Peyer's patch (tissue), 4 donors: ENCODE results near the gene HNRNPLL. TPM values are rescaled to one million over a fixed set of nuclear protein-coding genes. Genes with fewer than 3 reads are reported as not detected.
A peak's percentile ranks its signal among the peaks of the same experiment; 100 is the strongest.

ENCODE experiments used
- DNase-seq, 3 donors: peaks; one replicate each; pipeline ENCODE4 v3.0.0-alpha.2; 2017 to 2019
- H3K27ac ChIP-seq, 4 donors: fragments of 200-600 bp; sonication (generic); one replicate each; pipeline ENCODE4 v1.5.1; 2016 to 2019
- H3K27me3 ChIP-seq, 2 donors: fragments of 200-600 bp; sonication (generic); one replicate each; pipeline ENCODE4 v1.5.1; 2019
- H3K36me3 ChIP-seq, 3 donors: fragments of 200-600 bp; sonication (generic); one replicate each; pipeline ENCODE4 v1.5.1; 2016 to 2019
- H3K4me1 ChIP-seq, 4 donors: fragments of 200-600 bp; sonication (generic); one replicate each; pipeline ENCODE4 v1.5.1; 2016 to 2019
- H3K4me3 ChIP-seq, 4 donors: fragments of 200-600 bp; sonication (generic); 1 replicate in 3 of 4; 2 replicates in 1 of 4; pipeline ENCODE4 v1.5.1; 2016 to 2019; ENCODE audit warnings: mild to moderate bottlenecking in 1 of 4
- H3K9me3 ChIP-seq, 4 donors: fragments of 200-600 bp; sonication (generic); one replicate each; pipeline ENCODE4 v1.5.1; 2016 to 2019; ENCODE audit warnings: mild to moderate bottlenecking in 1 of 4
- POLR2A ChIP-seq, 2 donors: fragments of 450-650 bp; IDR thresholded peaks; one replicate each; pipeline ENCODE4 v1.5.1; 2017; ENCODE audit warnings: antibody characterized with exemption in 2 of 2, mild to moderate bottlenecking in 2 of 2, moderate library complexity in 2 of 2
- total RNA-seq, 4 donors: library from RNA; depleted of rRNA; stranded (reverse); fragments of >200 nt; gene quantifications; one replicate each; pipeline ENCODE4 v1.1.0, GENCODE V29; 2016
- TF ChIP-seq, protein P1 (sequence below), 6 experiments: fragments of 450-650 bp in 4 of 6; fragments of 200-600 bp in 2 of 6; sonication (generic) in 1 of 6; IDR thresholded peaks; one replicate each; pipeline ENCODE4 v1.5.1; 2017 to 2019; ENCODE audit warnings: antibody characterized with exemption in 6 of 6, mild to moderate bottlenecking in 3 of 6, moderate library complexity in 1 of 6

Gene HNRNPLL
- total RNA-seq, 4 donors from 2014 or later: 33.3 to 70.1 (median 48.0) TPM

DNA sequence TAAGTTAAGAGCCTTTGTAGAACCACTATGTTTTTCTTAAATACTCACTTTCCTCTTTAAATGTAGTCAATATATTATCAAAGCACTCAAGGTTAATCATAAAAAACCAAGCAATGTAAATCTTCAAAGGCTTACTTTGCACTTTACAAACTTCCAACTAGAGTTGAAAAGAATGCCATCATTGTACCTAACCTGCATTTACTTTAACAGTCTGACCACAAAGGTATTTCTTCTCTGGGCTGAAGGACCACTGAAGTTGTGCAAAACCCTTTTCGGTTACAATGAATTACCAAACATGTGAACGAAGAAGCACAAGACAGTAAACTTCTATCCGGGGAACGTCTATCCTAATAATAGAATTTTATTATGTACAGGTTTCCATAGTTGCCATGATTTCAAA is 3.0 kb downstream of the HNRNPLL start:
- TF ChIP-seq POLR2A (IDR thresholded peaks at IDR 0.05): no peak
- TF ChIP-seq, protein P1, sequence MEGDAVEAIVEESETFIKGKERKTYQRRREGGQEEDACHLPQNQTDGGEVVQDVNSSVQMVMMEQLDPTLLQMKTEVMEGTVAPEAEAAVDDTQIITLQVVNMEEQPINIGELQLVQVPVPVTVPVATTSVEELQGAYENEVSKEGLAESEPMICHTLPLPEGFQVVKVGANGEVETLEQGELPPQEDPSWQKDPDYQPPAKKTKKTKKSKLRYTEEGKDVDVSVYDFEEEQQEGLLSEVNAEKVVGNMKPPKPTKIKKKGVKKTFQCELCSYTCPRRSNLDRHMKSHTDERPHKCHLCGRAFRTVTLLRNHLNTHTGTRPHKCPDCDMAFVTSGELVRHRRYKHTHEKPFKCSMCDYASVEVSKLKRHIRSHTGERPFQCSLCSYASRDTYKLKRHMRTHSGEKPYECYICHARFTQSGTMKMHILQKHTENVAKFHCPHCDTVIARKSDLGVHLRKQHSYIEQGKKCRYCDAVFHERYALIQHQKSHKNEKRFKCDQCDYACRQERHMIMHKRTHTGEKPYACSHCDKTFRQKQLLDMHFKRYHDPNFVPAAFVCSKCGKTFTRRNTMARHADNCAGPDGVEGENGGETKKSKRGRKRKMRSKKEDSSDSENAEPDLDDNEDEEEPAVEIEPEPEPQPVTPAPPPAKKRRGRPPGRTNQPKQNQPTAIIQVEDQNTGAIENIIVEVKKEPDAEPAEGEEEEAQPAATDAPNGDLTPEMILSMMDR (IDR thresholded peaks at IDR 0.05): no peak
- DNase-seq: no peak
- H3K4me3 ChIP-seq: peak overlapping the region in 2 of 4 donors; percentile 92 to 96
- peaks cover 0 to 17% (median 6%) of the 10 kb centered on the region in 4 donors for H3K4me1 ChIP-seq
- H3K27me3 ChIP-seq: no peaks in the 10 kb centered on the region
- H3K27ac ChIP-seq: peak overlapping the region in 3 of 4 donors; percentile 19 to 99 (median 89)
- no peaks in the 10 kb centered on the region for H3K9me3 ChIP-seq
- H3K36me3 ChIP-seq: no peaks in the 10 kb centered on the region

DNA sequence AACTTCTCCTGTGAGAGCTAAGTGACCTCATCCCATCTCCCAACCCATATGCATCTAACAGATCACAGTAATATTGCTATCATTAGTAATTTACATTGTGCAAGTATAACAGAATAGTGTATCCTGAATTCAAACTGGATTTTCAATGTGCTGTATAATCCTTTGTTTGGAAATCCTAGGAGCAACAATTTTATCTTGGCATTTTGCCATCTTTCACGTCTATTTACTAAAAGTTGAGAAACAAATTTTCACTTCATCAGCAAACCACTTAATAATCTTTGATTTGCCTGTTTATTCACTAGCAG is 3.8 kb downstream of the HNRNPLL start:
- Histone ChIP-seq H3K27me3 (no peaks in the 10 kb centered on the region), H3K4me1 (peaks cover 0 to 17% (median 6%) of the 10 kb centered on the region in 4 donors), H3K36me3 (no peaks in the 10 kb centered on the region), H3K4me3 (no peak overlapping the region), H3K9me3 (no peaks in the 10 kb centered on the region), H3K27ac (peak overlapping the region; percentile 15 to 99 (median 21))
- TF ChIP-seq POLR2A (IDR thresholded peaks at IDR 0.05): no peak
- TF ChIP-seq, protein P1 (IDR thresholded peaks at IDR 0.05): no peak
- DNase-seq: no peak

DNA sequence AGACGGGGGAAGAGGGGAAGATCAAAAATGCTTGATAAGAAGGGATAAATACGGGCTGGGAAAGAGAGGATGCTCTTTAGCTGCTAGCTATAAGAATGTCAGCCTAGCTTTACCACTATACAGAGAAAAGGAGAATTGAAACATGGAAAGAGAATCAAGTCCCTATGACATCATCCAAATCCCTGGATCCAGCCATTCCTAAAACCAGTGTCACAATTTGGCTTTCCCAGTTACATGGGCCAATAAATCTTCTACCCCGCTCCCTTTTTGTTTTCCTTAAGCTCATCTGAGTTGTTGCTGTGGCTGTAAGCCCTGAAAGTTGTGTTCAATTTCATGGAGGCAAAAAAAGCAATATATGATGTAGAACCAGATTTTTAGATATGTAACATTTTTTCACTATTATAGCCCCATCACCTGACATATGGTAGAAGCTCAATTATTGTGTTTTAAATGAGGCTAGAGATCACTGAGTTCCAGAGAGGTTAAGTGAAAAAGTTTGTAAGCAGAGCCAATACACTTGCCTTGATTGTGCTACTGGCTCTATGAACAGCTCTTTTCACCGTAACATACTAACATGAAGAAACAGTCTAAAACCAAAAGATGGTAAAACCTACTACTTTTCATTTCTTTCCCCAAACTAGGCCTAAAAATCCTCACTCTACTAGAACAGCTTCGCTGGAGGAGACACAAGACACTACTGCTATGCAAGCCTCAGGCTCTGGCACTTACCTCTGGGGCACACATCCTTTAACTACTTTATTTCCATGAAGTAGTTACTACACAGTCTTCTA is 4.3 kb downstream of the HNRNPLL start:
- Histone ChIP-seq H3K4me3 (no peak overlapping the region), H3K27ac (peak overlapping the region; percentile 1 to 99 (median 19)), H3K4me1 (peaks cover 0 to 17% (median 5%) of the 10 kb centered on the region in 4 donors), H3K9me3 (no peaks in the 10 kb centered on the region), H3K27me3 (no peaks in the 10 kb centered on the region), H3K36me3 (no peaks in the 10 kb centered on the region)
- TF ChIP-seq, protein P1 (IDR thresholded peaks at IDR 0.05): no peak
- TF ChIP-seq POLR2A (IDR thresholded peaks at IDR 0.05): no peak
- no peak for DNase-seq

DNA sequence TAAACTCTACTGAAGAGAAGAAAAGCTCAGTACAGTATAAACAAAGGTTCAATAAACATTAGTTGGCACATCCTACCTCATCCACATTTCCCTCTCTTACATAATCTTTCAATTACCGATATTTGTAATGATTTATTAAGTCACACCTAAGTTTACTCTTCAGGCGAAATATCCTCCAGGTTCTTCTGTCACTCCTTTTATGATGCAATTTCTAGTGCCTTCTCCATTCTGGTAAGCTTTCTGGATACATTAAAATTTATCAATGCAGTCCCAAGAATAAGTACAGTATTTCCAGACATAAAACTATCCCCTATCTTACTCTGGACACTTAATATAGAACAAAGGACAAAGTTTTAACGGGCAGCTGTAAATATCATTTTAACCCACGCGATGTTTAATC is 5.6 kb downstream of the HNRNPLL start:
- no peaks in the 10 kb centered on the region for H3K36me3 ChIP-seq
- no peak overlapping the region for H3K4me3 ChIP-seq
- no peaks in the 10 kb centered on the region for H3K27me3 ChIP-seq
- peak overlapping the region in 2 of 4 donors; percentile 2 to 10 for H3K27ac ChIP-seq
- no peaks in the 10 kb centered on the region for H3K9me3 ChIP-seq
- TF ChIP-seq POLR2A (IDR thresholded peaks at IDR 0.05): no peak
- TF ChIP-seq, protein P1 (IDR thresholded peaks at IDR 0.05): no peak
- peaks cover 0 to 17% (median 2%) of the 10 kb centered on the region in 4 donors for H3K4me1 ChIP-seq
- DNase-seq: no peak

DNA sequence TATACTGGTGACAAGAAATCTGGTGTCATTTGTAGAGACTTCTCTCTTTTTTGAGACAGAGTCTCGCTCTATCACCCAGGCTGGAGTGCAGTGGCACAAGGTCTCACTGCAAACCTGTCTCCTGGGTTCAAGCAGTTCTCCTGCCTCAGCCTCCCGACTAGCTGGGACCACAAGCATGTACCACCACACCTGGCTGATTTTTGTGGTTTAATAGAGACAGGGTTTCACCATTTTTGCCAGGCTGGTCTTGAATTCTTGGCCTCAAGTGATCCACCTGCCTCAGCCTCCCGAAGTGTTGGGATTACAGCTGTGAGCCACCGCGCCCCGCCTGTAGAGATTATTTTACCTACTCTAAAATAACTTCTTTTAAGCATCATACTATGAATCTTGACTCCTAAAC is 6.5 kb downstream of the HNRNPLL start:
- Histone ChIP-seq H3K4me1 (peaks cover 0 to 17% (median 2%) of the 10 kb centered on the region in 4 donors), H3K9me3 (no peaks in the 10 kb centered on the region), H3K4me3 (no peak overlapping the region), H3K27me3 (no peaks in the 10 kb centered on the region), H3K27ac (no peak overlapping the region), H3K36me3 (no peaks in the 10 kb centered on the region)
- TF ChIP-seq, protein P1 (IDR thresholded peaks at IDR 0.05): no peak
- TF ChIP-seq POLR2A (IDR thresholded peaks at IDR 0.05): no peak
- DNase-seq: no peak
